ENCODE measurements around the gene MROH2B. TPM values are rescaled to one million over a fixed set of nuclear protein-coding genes. Genes with fewer than 3 reads are reported as not detected.

The MROH2B gene
- total RNA-seq, 1 experiment from 2014 or later = not detected

DNA sequence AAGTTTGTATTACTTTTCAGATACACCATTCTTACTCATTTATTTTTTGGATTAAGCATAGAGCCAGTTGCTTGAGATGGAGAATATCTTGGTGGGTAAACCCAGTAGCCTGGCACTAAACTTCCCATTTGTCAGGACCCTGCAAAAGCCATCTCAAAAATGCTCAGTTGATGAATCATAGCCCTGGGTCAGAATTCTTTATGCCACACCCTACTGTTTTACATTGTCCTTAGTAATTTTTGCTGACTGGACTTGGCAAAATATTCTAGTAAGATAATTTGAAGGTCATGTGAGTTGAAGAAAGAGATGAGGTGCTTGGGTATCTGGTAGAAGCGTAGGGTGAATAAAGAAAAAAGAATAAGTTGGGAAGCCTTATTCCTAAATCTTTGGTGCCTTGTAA lies 111.1 kb downstream of the MROH2B start:
- ATAC-seq (no peak), DNase-seq (ENCODE audit: low read depth, low spot score) (no peak)
- Histone ChIP-seq H3K4me3 (replicated peaks in 1 of 2; ENCODE audit: low read depth in 1 of 2, low read length in 2 of 2) (no peak overlapping the region), H2AFZ (ENCODE audit: low read depth, low read length, poor library complexity, severe bottlenecking) (no peak overlapping the region), H4K20me1 (ENCODE audit: insufficient read depth) (no peaks in the 10 kb centered on the region), H3K4me2 (ENCODE audit: low read length) (peak overlapping the region; percentile 9; the same call in 1 of the 2 replicates), H3K27me3 (ENCODE audit: insufficient read depth, low read length) (no peaks in the 10 kb centered on the region), H3K9ac (ENCODE audit: low read length) (no peak overlapping the region), H3K27ac (ENCODE audit: low read depth, low read length) (no peak overlapping the region), H3K9me3 (ENCODE audit: control insufficient read depth in 1 of 2, insufficient read depth in 1 of 2, low read depth in 1 of 2, low read length in 2 of 2) (no peaks in the 10 kb centered on the region), H3K4me1 (ENCODE audit: control insufficient read depth in 1 of 2, insufficient read depth in 2 of 2, low read length in 2 of 2) (peaks cover 0 to 8% of the 10 kb centered on the region in 2 experiments; a peak in 1 of 4 replicates), H3K79me2 (ENCODE audit: insufficient read depth, low read length) (no peaks in the 10 kb centered on the region), H3K9me2 (ENCODE audit: insufficient read depth) (no peaks in the 10 kb centered on the region), H3K36me3 (ENCODE audit: control insufficient read depth in 1 of 2, insufficient read depth in 2 of 2, low read length in 2 of 2) (no peaks in the 10 kb centered on the region)
- intact Hi-C loops (cut with micrococcal nuclease) = no loop called here
- ChIA-PET POLR2A (no interaction called here), RAD21 (ENCODE audit: low non-redundant PET in 1 of 2, low total read pairs in 2 of 2, uncharacterized antibody in 2 of 2, unreplicated experiment in 2 of 2) (no interaction called here), CTCF (no interaction called here)
- no peak for TF ChIP-seq FOSL1 (IDR thresholded peaks at IDR 0.05; ENCODE audit: low read depth)
- TF ChIP-seq EZH2 (IDR thresholded peaks at IDR 0.05) = no peak
- TF ChIP-seq JUND (IDR thresholded peaks at IDR 0.05) = no peak
- TF ChIP-seq EGR1 (IDR thresholded peaks at IDR 0.05; ENCODE audit: low read depth) = no peak
- no peak for TF ChIP-seq ZBTB33 (IDR thresholded peaks at IDR 0.05; ENCODE audit: extremely low read depth, insufficient replicate concordance, low read length)
- TF ChIP-seq ELF1 (IDR thresholded peaks at IDR 0.05; ENCODE audit: borderline replicate concordance, low read depth) = no peak
- TF ChIP-seq SP1 (IDR thresholded peaks at IDR 0.05; ENCODE audit: low read depth) = no peak
- no peak for TF ChIP-seq CEBPB (IDR thresholded peaks at IDR 0.05; ENCODE audit: low read depth)
- no peak for TF ChIP-seq ZFX (IDR thresholded peaks at IDR 0.05)
- no peak for TF ChIP-seq YY1 (IDR thresholded peaks at IDR 0.05; ENCODE audit: extremely low read depth, insufficient replicate concordance, low read depth, low read length)
- TF ChIP-seq RAD21 (IDR thresholded peaks at IDR 0.05; ENCODE audit: low read depth) = no peak
- TF ChIP-seq POLR2AphosphoS5 (IDR thresholded peaks at IDR 0.05; ENCODE audit: low read depth, low read length) = no peak
- TF ChIP-seq POLR2A (IDR thresholded peaks at IDR 0.05; ENCODE audit: borderline replicate concordance, extremely low read depth, insufficient read depth, insufficient read length) = no peak
- TF ChIP-seq, protein P1, sequence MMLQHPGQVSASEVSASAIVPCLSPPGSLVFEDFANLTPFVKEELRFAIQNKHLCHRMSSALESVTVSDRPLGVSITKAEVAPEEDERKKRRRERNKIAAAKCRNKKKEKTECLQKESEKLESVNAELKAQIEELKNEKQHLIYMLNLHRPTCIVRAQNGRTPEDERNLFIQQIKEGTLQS (IDR thresholded peaks at IDR 0.05) = no peak
- no peak for TF ChIP-seq SIN3A (IDR thresholded peaks at IDR 0.05; ENCODE audit: low read depth)
- TF ChIP-seq SRF (IDR thresholded peaks at IDR 0.05; ENCODE audit: low read depth) = no peak
- TF ChIP-seq TCF7L2 (IDR thresholded peaks at IDR 0.05; ENCODE audit: borderline replicate concordance, extremely low read depth, insufficient read depth, insufficient read length) = no peak
- TF ChIP-seq ZNF274 (IDR thresholded peaks at IDR 0.05; ENCODE audit: low read depth, low read length) = no peak
- BruUV-seq (replicated peaks) = no TSS peak

Measured in HCT116 (cell line).